Spleen (tissue), 13 donors: ENCODE data around the gene ORC3. TPM values are rescaled to one million over a fixed set of nuclear protein-coding genes. Genes with fewer than 3 reads are reported as not detected.
A peak's percentile ranks its signal among the peaks of the same experiment; 100 is the strongest.

Source experiments
- DNase-seq: peaks from one replicate; pipeline ENCODE4 v3.0.0-alpha.2; 2020
- H3K27ac ChIP-seq, 8 donors: fragments of 200-600 bp; sonication (generic) in 7 of 8; 1 replicate in 4 of 8; 2 replicates in 4 of 8; pipeline versions ENCODE4 v1.5.0 to v1.8.0; 2016 to 2021; ENCODE audit warnings: inconsistent platforms in 4 of 8, mild to moderate bottlenecking in 4 of 8, moderate library complexity in 1 of 8
- H3K27me3 ChIP-seq, 7 donors: fragments of 200-600 bp; sonication (generic) in 6 of 7; replicated peaks in 1 of 7; 1 replicate in 4 of 7; 2 replicates in 3 of 7; pipeline versions ENCODE4 v1.5.0 to v1.8.0; 2016 to 2021; ENCODE audit warnings: inconsistent platforms in 3 of 7, mild to moderate bottlenecking in 1 of 7
- H3K36me3 ChIP-seq, 6 donors: fragments of 200-600 bp; sonication (generic) in 5 of 6; 1 replicate in 4 of 6; 2 replicates in 2 of 6; pipeline versions ENCODE4 v1.5.0 to v1.8.0; 2016 to 2021; ENCODE audit warnings: inconsistent platforms in 2 of 6
- H3K4me1 ChIP-seq, 6 donors: fragments of 200-600 bp; sonication (generic) in 5 of 6; 1 replicate in 3 of 6; 2 replicates in 3 of 6; pipeline versions ENCODE4 v1.5.0 to v1.8.0; 2016 to 2021; ENCODE audit warnings: inconsistent platforms in 3 of 6
- H3K4me3 ChIP-seq, 8 donors: fragments of 200-600 bp; sonication (generic) in 7 of 8; 1 replicate in 4 of 8; 2 replicates in 4 of 8; pipeline versions ENCODE4 v1.5.0 to v1.8.0; 2016 to 2021; ENCODE audit warnings: inconsistent platforms in 4 of 8, mild to moderate bottlenecking in 4 of 8, moderate library complexity in 2 of 8
- H3K9me3 ChIP-seq, 8 donors: fragments of 200-600 bp; sonication (generic) in 7 of 8; 1 replicate in 4 of 8; 2 replicates in 4 of 8; pipeline versions ENCODE4 v1.5.0 to v1.8.0; 2016 to 2021; ENCODE audit warnings: inconsistent platforms in 4 of 8
- CTCF ChIP-seq, 11 experiments: fragments of 200-600 bp in 7 of 11; fragments of 450-650 bp in 4 of 11; sonication (generic) in 4 of 11; IDR thresholded peaks in 8 of 11; conservative IDR thresholded peaks in 3 of 11; 1 replicate in 7 of 11; 2 replicates in 4 of 11; pipeline versions ENCODE4 v1.4.0 to v1.8.0; 2016 to 2021; ENCODE audit warnings: antibody characterized with exemption in 11 of 11, inconsistent platforms in 4 of 11, mild to moderate bottlenecking in 1 of 11
- POLR2A ChIP-seq, 3 donors: fragments of 450-650 bp; IDR thresholded peaks; one replicate each; pipeline ENCODE4 v1.5.1; 2017; ENCODE audit warnings: antibody characterized with exemption in 3 of 3, mild to moderate bottlenecking in 1 of 3
- POLR2AphosphoS5 ChIP-seq, 3 donors: sonication (generic); formaldehyde crosslinking; IDR thresholded peaks; one replicate each; pipeline ENCODE4 v1.5.1; 2017; ENCODE audit warnings: antibody characterized with exemption in 3 of 3
- WGBS, 5 donors: extraction: QIAGEN DNeasy Blood & Tissue Kit in 3 of 5; methylation state at CpG; one replicate each; pipeline versions ENCODE4 v1.1.5 to v1.1.7; 2013 to 2018; 5-methylcytosine and 5-hydroxymethylcytosine counted together
- intact Hi-C: fragments of 100-400 bp; cut with DNase I; formaldehyde crosslinking; loops from one replicate; pipeline ENCODE4 v1.15.0; 2023; ENCODE audit warnings: low total_unique reads
- long read RNA-seq, 2 donors: transcript quantifications; one replicate each; lab custom pipeline, GENCODE V29; 2026
- polyA plus RNA-seq, 3 donors: library from polyadenylated mRNA; stranded (reverse); fragments of 200-250 nt; gene quantifications; one replicate each; pipeline ENCODE4 v1.2.1, GENCODE V29; 2013
- total RNA-seq, 7 donors: library from RNA; depleted of rRNA in 3 of 7; stranded (reverse); fragments of >200 nt in 3 of 7; fragmentation: NEBNext Ultra II Directional in 4 of 7; extraction: Animal tissue kit (Norgen Biotek cat#: 25700) in 4 of 7; gene quantifications; one replicate each; pipeline versions ENCODE4 v1.1.0 to v1.2.1, GENCODE V29; 2016 to 2021
- donor health status: healthy with polysubstance abuse.
- donor health status: DM: no; HTN: no; CAD: no; lungs with moderate emphysema.
- donor health status: DM: no; HTN: no; CAD: no.
- donor health status: Bipolar disorder and iron deficiency.
- donor health status: healthy.
- donor health status: DM: no; HTN: no; CAD: no.
- donor health status: DM: yes; HTN: yes; CAD: no.

Gene ORC3
- total RNA-seq (10 to 100 TPM; 18.3 to 35.6 (median 25.2) TPM), polyA plus RNA-seq (10 to 100 TPM; 15.1 to 16.3 (median 15.4) TPM)
- long read RNA-seq, donor 1, partial matches to known transcripts, result 0 of 4 reads
- long read RNA-seq, donor 1, other reads (novel, unspliced or antisense), result 0 of 4 reads
- long read RNA-seq, donor 2, partial matches to known transcripts, result 0 of 2 reads
- long read RNA-seq, donor 2, other reads (novel, unspliced or antisense), result 0 of 2 reads

- Histone ChIP-seq H3K9me3 (no peaks in the 10 kb centered on the region), H3K36me3 (peaks cover 0 to 33% (median 3%) of the 10 kb centered on the region in 6 donors), H3K27me3 (no peaks in the 10 kb centered on the region), H3K4me1 (peaks cover 26 to 78% (median 59%) of the 10 kb centered on the region in 6 donors), H3K27ac (peak within 1 kb of the TSS; percentile 68 to 90 (median 88)), H3K4me3 (peak within 1 kb of the TSS; percentile 71 to 99 (median 87))
- DNase-seq, result peak; percentile 99
- intact Hi-C loops, result no loop called here
- 0 to 1% (median 1%) methylated on average over 34 to 49 of the region's 49 CpGs for whole genome bisulfite sequencing, 5 donors
- peak; percentile 58 to 65 (median 60) for TF ChIP-seq POLR2A (IDR thresholded peaks at IDR 0.05)
- TF ChIP-seq POLR2AphosphoS5 (IDR thresholded peaks at IDR 0.05), result peak; percentile 96 to 99 (median 97)
- TF ChIP-seq CTCF (IDR thresholded peaks at IDR 0.05 in 8 of 11, conservative IDR thresholded peaks at IDR 0.05 in 3 of 11), result peak in 4 of 11 experiments; percentile 18 to 45 (median 29)
Observed at GRCh38 chr6:87589693-87590416, at the start of gene ORC3, which contains the start of gene RARS2. Gene ORC3, plus strand, starts transcription at chr6:87590135. Its CDS starts 34 bp downstream, at chr6:87590169. Gene RARS2, minus strand, starts transcription at chr6:87589987. Its CDS starts 30 bp downstream, at chr6:87589957.

- intact Hi-C loops, result no loop called here
- peaks cover 0 to 79% (median 44%) of the 10 kb centered on the region in 6 donors for H3K36me3 ChIP-seq
- no peak for DNase-seq
- peaks cover 0 to 18% (median 2%) of the 10 kb centered on the region in 6 donors for H3K4me1 ChIP-seq
- TF ChIP-seq POLR2AphosphoS5 (IDR thresholded peaks at IDR 0.05) (peak in 1 of 3 donors; percentile 52), POLR2A (IDR thresholded peaks at IDR 0.05) (no peak)
- H3K27ac ChIP-seq, result peak overlapping the region in 2 of 8 donors; percentile 47 to 58
- WGBS, 5 donors, result 65 to 79% (median 76%) methylated on average over 4 of the region's 4 CpGs
- no peak overlapping the region for H3K4me3 ChIP-seq
- H3K27me3 ChIP-seq, result no peaks in the 10 kb centered on the region
- peaks cover 0 to 18% (median 12%) of the 10 kb centered on the region in 8 donors for H3K9me3 ChIP-seq
Observed at GRCh38 chr6:87540539-87540938, 49.4 kb upstream of the ORC3 start.

GRCh38 chr6:87541041-87541440 is 48.9 kb upstream of the ORC3 start:
- WGBS, 5 donors, result 94 to 98% (median 96%) methylated on average over 1 of the region's 1 CpG
- intact Hi-C loops, result no loop called here
- H3K27ac ChIP-seq, result peak overlapping the region in 2 of 8 donors; percentile 47 to 58
- H3K36me3 ChIP-seq, result peaks cover 0 to 82% (median 46%) of the 10 kb centered on the region in 6 donors
- DNase-seq, result no peak
- H3K4me3 ChIP-seq, result no peak overlapping the region
- H3K4me1 ChIP-seq, result peaks cover 0 to 18% (median 2%) of the 10 kb centered on the region in 6 donors
- H3K9me3 ChIP-seq, result peaks cover 0 to 18% (median 12%) of the 10 kb centered on the region in 8 donors
- TF ChIP-seq CTCF (IDR thresholded peaks at IDR 0.05 in 8 of 11, conservative IDR thresholded peaks at IDR 0.05 in 3 of 11), result no peak
- no peak for TF ChIP-seq POLR2A (IDR thresholded peaks at IDR 0.05)
- no peak for TF ChIP-seq POLR2AphosphoS5 (IDR thresholded peaks at IDR 0.05)
- H3K27me3 ChIP-seq, result no peaks in the 10 kb centered on the region

DNA sequence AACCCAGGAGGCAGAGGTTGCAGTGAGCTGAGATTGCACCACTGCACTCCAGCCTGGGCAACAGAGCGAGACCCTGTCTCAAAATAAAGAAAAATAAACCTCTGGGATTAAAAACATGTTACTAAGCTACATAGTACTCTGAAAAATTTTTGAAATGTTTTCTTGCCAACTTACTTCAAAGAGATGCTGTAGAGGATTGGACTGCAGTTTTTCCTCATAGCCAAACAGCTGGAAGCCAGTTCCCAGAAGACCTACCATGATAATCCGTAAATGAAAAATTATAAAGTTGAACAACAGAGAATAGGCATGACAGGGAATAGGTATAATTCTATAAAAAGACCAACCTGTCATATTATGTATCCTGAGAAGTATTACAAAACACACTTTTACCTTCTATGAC is 48.2 kb upstream of the ORC3 start:
- H3K4me3 ChIP-seq, result no peak overlapping the region
- H3K27me3 ChIP-seq, result no peaks in the 10 kb centered on the region
- TF ChIP-seq CTCF (IDR thresholded peaks at IDR 0.05 in 8 of 11, conservative IDR thresholded peaks at IDR 0.05 in 3 of 11) (no peak), POLR2AphosphoS5 (IDR thresholded peaks at IDR 0.05) (no peak), POLR2A (IDR thresholded peaks at IDR 0.05) (no peak)
- no peak overlapping the region for H3K27ac ChIP-seq
- intact Hi-C loops, result no loop called here
- H3K4me1 ChIP-seq, result peaks cover 0 to 14% (median 2%) of the 10 kb centered on the region in 6 donors
- WGBS, 5 donors, result 94 to 100% (median 97%) methylated on average over 2 of the region's 2 CpGs
- H3K36me3 ChIP-seq, result peaks cover 0 to 89% (median 46%) of the 10 kb centered on the region in 6 donors
- DNase-seq, result no peak
- peaks cover 0 to 18% (median 12%) of the 10 kb centered on the region in 8 donors for H3K9me3 ChIP-seq
